Muscle layer of duodenum (tissue), 2 donors: ENCODE measurements around the gene E2F8.

Experiments
- H3K27ac ChIP-seq: one replicate; pipeline ENCODE4 v1.7.0; 2013; ENCODE audit warnings: mild to moderate bottlenecking, low read length
- H3K27me3 ChIP-seq: one replicate; pipeline ENCODE4 v1.7.0; 2013; ENCODE audit warnings: low read depth, mild to moderate bottlenecking, control low read depth, low read length
- H3K36me3 ChIP-seq, 2 donors: one replicate each; pipeline ENCODE4 v1.7.0; 2013; ENCODE audit warnings: low read length in 2 of 2, control low read depth in 1 of 2, mild to moderate bottlenecking in 1 of 2; ENCODE audit not compliant: insufficient read depth in 2 of 2, control insufficient read depth in 1 of 2
- H3K4me1 ChIP-seq, 2 donors: one replicate each; pipeline ENCODE4 v1.7.0; 2013; ENCODE audit warnings: low read length in 2 of 2, mild to moderate bottlenecking in 2 of 2, control low read depth in 1 of 2, moderate library complexity in 1 of 2; ENCODE audit not compliant: insufficient read depth in 2 of 2, control insufficient read depth in 1 of 2
- H3K4me3 ChIP-seq, 2 donors: one replicate each; pipeline ENCODE4 v1.7.0; 2013; ENCODE audit warnings: low read length in 2 of 2, low read depth in 1 of 2, mild to moderate bottlenecking in 1 of 2
- H3K9me3 ChIP-seq, 2 donors: one replicate each; pipeline ENCODE4 v1.7.0; 2013; ENCODE audit warnings: low read length in 2 of 2, control low read depth in 1 of 2, mild to moderate bottlenecking in 1 of 2; ENCODE audit not compliant: control insufficient read depth in 1 of 2
- donor health status: healthy.

The E2F8 gene

DNA sequence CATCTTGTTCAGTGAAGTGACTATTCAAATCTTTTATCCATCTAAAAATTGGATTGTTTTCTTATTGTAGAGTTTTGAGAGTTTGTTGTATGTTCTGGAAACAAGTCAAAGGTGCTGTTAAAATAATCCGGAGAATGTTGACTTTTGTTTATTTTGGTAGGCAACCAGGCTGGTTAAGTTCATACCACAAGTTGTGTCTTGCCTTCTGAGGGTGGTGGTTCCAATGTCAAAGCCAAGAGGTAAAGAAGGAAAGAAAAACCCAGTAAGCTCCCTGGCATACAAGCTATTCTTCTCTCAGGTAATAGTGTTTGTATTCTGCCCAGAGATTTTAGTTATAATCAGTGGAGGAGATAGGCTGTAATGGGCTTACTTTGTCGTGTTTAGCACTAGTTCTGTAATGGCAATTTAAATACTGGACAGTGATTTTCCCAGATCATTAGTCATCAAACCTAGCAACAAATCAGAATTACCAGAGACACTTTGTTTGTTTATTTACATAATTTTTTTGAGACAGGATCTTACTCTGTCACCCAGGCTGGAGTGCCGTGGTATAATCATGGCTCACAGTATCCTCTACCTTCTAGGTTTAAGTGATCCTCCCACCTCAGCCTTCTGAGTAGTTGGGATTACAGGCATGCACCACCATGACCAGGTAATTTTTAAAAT, 23.9 kb downstream of the E2F8 start:
- Histone ChIP-seq H3K4me3 (no peak overlapping the region), H3K9me3 (no peaks in the 10 kb centered on the region), H3K27me3 (no peaks in the 10 kb centered on the region), H3K36me3 (no peaks in the 10 kb centered on the region), H3K4me1 (no peaks in the 10 kb centered on the region), H3K27ac (no peak overlapping the region)

DNA sequence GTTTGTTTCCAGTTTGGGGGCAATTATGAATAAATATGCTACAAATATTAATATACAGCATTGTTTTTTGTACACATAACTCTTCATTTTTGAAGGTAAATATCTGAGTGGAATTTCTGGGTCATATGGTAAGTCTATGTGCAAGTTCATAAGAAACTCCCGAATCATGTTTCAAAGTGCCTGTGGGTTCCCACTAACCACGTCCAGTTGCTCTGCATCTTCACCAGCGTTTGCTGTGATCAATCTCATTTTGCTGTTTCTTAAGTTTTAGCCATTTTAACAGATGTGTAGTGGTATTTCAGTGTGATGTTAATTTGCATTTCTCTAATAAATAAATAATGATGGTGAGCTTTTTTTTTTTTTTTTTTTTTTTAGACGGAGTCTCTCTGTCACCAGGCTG, 24.7 kb downstream of the E2F8 start:
- H3K27me3 ChIP-seq, result no peaks in the 10 kb centered on the region
- H3K4me1 ChIP-seq, result no peaks in the 10 kb centered on the region
- H3K27ac ChIP-seq, result no peak overlapping the region
- H3K4me3 ChIP-seq, result no peak overlapping the region
- H3K36me3 ChIP-seq, result no peaks in the 10 kb centered on the region
- no peaks in the 10 kb centered on the region for H3K9me3 ChIP-seq

DNA sequence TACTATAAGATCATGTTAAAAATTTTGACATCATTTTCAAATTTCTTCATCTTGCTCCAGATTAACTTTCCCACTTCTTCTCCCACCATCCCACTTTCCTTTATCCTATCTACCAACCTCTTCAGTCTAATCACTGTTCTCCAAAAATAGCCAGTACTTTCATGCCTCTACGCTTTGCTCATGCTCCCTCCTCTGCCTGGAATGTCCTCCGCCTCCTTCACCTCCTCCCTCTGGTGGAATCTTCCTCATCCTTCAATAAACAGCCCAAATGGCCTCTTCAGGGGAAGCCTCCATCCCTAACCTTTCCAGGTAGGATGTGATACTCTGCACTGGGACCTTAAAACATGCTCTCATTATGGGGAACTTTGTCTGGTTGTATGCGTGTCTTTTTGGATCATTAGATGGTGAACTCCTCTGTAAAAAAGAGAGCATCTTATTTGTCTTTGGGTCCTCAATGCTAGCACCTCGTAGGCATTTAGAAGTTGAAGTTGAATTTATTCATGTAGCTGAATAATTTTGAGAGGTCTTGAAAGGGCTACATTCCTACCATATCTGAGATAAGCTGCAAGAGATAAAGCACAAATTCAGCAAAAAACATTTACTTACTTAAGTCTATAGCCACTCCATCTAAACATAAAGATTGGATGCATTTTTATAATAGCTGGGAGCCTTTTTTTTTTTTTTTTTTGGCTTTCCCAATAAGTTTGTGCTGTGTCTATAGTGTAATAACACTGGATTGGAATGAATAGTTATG, 31.0 kb downstream of the E2F8 start:
- H3K27ac ChIP-seq, result no peak overlapping the region
- H3K4me3 ChIP-seq, result no peak overlapping the region

DNA sequence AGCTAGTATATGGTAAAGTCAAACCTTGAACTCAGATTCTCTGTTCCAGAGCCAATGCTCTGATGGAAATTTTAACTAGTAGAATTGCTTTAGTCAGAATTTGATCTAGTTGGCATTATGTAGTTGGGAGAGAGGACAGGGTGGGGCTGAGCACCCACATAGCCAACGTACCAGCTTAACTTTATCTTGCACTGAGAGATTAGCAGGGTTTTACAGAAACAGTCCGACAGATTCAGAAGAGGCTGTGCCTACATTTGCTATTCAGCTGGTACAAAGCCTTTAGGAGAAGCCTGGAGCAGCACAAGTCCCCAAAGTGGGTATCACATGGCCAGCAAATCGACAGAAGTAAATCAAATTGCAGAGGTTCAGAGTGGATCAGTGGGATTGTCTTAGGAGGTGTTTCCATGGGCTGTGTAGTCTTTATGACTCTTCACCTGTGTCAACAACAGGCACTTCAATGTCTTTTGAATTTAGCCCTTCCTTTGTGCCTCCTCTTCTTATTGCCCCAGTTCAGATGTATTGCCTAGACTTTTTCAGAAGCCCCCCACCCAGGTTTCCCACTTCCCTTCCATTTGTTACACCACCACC, 31.7 kb downstream of the E2F8 start:
- Histone ChIP-seq H3K4me1 (no peaks in the 10 kb centered on the region), H3K9me3 (no peaks in the 10 kb centered on the region), H3K4me3 (no peak overlapping the region), H3K36me3 (no peaks in the 10 kb centered on the region), H3K27ac (no peak overlapping the region), H3K27me3 (no peaks in the 10 kb centered on the region)

More for the DNA sequence above, 31.0 kb downstream of the E2F8 start:
- no peaks in the 10 kb centered on the region for H3K9me3 ChIP-seq
- H3K27me3 ChIP-seq, result no peaks in the 10 kb centered on the region
- H3K4me1 ChIP-seq, result no peaks in the 10 kb centered on the region
- H3K36me3 ChIP-seq, result no peaks in the 10 kb centered on the region

DNA sequence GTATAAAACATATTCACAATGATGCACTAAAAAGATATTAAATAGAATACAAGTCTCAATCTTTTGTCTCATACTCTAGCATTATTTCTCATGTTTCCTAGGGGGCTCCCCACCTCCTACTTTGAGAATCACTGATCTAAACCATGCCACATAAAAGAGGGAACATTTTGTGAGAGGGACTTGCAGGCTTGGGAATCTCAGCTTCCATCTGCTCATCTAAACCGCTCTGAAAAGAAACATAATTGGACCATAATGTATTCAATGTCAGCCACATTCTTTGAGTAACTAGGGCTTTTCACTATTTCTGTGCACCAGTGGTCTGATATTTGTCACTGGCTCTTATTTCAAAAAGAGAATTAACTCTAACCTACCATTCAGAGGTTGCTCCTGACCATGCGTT, 32.6 kb downstream of the E2F8 start:
- Histone ChIP-seq H3K27me3 (no peaks in the 10 kb centered on the region), H3K4me1 (no peaks in the 10 kb centered on the region), H3K27ac (no peak overlapping the region), H3K4me3 (no peak overlapping the region), H3K9me3 (no peaks in the 10 kb centered on the region), H3K36me3 (no peaks in the 10 kb centered on the region)

DNA sequence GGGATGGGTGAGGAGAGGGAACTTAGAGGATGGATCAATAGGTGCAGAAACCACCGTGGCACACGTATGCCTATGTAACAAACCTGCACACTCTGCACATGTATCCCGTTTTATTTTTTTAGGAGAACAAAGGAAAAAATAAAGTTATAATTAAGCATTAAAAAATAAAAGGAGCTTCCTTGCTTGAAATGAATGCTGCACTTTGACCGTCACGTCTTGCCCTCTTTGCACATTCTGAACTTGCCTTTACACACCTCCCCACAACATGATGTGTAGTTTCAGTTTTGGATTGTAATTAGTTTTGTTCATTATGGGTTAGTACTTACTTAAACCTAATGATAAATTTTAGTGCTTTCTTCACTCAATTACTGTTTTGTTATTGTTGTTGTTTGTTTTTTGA, 35.9 kb downstream of the E2F8 start:
- Histone ChIP-seq H3K27ac (no peak overlapping the region), H3K27me3 (no peaks in the 10 kb centered on the region), H3K36me3 (no peaks in the 10 kb centered on the region), H3K4me3 (no peak overlapping the region), H3K4me1 (no peaks in the 10 kb centered on the region), H3K9me3 (no peaks in the 10 kb centered on the region)

DNA sequence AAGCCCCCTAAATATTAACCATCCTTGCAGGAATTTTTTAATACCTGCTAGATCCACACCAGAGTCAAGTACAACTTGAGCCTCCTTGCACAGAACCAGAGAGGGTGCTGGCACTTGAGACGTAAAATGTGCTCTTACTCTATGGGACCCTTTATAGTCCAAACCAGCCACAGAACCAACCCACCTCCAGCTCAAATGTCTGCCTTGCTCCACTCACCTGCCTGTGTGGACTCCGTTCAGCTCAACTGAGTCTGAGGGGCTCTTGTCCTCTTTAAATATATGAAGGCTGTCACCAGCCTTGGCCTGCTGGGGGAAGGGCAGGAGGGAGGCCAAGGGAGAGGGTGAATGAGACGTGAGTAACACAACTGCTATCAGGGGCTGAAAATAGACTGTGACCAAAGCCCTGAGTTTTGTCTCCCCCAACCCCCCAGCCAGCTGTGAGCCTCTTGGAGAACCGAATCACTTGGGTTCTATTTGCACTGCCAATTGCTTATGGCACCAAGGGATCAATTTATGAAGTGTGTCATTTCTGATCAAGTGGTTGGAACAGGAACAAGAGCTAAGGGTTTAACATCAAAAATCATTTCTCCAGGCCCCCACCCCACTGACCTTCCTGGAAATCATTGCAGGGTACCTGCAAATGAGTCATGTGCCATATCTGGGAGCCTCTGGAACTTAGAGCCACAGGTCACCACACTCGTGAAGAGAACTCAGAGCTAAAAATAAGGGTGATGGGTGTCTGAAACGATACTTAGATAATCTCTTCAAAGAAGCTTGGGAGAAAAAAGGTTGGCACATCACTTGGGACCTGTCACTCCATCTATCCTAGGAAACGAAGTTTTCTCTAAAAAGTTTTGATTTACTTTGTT, 38.8 kb downstream of the E2F8 start, which contains the start of gene CSRP3:
Gene CSRP3 (minus strand): TSS at position 247 of the 869 bp plus-strand sequence. CDS start 9,535 bp downstream, outside the sequence.
- Histone ChIP-seq H3K9me3 (no peaks in the 10 kb centered on the region), H3K36me3 (no peaks in the 10 kb centered on the region), H3K4me3 (no peak within 1 kb of the TSS), H3K27me3 (no peaks in the 10 kb centered on the region), H3K4me1 (no peaks in the 10 kb centered on the region), H3K27ac (no peak within 1 kb of the TSS)

DNA sequence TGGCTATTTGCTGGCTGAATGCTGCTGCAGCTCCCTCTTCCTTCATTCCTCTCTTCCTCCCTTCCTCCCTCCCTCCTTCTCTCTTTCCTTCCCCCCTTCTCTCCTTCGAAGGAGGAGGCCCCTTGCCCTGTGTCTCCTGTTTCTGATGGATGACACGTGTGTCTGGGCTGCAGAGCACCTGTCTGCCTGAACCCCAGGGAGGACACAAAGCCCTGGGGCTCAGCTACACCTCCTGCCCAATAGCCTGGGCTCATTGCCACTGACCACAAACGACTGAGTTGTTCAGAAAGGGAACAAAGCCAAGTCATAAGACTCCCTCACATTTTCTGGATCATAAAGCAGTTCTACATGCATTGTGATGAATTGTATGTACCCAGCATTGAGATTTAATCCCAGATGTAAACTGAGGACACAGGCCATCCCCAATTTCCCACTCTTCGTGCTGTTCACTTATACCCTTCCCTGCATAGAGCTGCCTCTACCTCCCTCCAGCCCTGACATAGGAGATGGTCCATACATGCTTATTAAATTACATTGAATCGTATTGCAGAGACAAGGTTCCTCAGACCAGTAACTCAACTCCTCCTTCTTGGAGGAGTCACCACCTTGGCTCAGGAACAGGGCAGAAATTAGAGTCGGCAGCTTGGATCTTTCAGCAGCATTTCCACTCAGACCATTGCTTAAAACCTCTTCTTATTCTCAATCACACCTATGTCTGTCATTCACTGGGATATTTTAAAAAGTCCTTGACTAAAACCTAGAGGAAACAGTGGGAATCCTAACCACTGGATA, 40.1 kb downstream of the E2F8 start:
- Histone ChIP-seq H3K27me3 (no peaks in the 10 kb centered on the region), H3K9me3 (no peaks in the 10 kb centered on the region), H3K4me3 (no peak overlapping the region), H3K27ac (no peak overlapping the region), H3K36me3 (no peaks in the 10 kb centered on the region), H3K4me1 (no peaks in the 10 kb centered on the region)

DNA sequence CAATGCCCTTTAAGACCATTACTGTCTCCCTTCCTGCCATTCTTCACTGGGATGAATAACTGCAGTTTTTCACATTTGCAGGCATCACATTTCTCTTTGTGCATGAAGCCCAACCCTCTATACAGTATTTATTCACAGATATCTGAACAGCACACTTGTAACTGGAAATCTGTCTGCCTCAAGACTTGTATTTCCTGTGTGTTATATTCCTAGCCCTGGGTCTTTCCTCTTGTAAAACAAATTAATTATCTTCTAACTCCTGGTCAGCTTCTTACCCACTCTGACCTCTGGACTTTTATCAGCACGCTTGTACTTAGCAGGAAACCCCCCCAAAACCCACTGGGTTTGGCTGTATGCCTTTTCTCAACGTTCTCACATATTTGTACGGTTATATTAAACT, 41.0 kb downstream of the E2F8 start:
- H3K27ac ChIP-seq, result no peak overlapping the region
- H3K27me3 ChIP-seq, result no peaks in the 10 kb centered on the region
- no peaks in the 10 kb centered on the region for H3K9me3 ChIP-seq
- H3K4me1 ChIP-seq, result no peaks in the 10 kb centered on the region
- H3K36me3 ChIP-seq, result no peaks in the 10 kb centered on the region
- no peak overlapping the region for H3K4me3 ChIP-seq

DNA sequence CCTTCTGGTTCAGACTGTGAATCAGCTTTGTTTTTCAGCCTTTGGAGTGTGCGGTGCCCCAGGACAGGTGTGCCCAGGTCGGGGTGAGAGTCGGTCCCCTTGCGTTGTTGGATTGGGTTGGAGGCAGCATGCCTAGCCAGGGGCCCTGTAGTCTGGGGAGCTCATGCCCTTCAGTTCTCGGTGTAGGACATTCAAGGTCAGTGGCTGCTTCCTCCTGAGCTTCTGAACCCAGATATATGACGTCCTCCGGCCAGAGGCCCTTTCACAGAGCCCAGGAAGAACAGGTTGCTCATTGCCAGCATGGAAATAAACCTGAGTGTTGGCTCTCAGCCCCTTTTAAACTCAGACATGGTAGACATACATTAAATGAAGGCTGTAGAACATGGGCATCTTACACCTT, 41.7 kb downstream of the E2F8 start:
- H3K27ac ChIP-seq, result no peak overlapping the region
- H3K27me3 ChIP-seq, result no peaks in the 10 kb centered on the region
- no peaks in the 10 kb centered on the region for H3K4me1 ChIP-seq
- no peaks in the 10 kb centered on the region for H3K9me3 ChIP-seq
- no peak overlapping the region for H3K4me3 ChIP-seq
- no peaks in the 10 kb centered on the region for H3K36me3 ChIP-seq
